GM12892 (cell line): Measurements from ENCODE around the gene E2F3.

ENCODE experiments used
- POLR2A ChIP-seq: IDR thresholded peaks from 2 replicates; pipeline ENCODE4 v1.6.1; 2011; ENCODE audit warnings: low read depth, low read length, control low read depth
- POLR2AphosphoS5 ChIP-seq: IDR thresholded peaks from 2 replicates; pipeline ENCODE4 v1.6.1; 2011; ENCODE audit warnings: low read depth, low read length, control low read depth
- TAF1 ChIP-seq: IDR thresholded peaks from 2 replicates; pipeline ENCODE4 v1.6.1; 2011; ENCODE audit warnings: low read depth, mild to moderate bottlenecking, control low read depth, low read length, borderline replicate concordance

GRCh38 chr6:20370801-20371200 is 30.9 kb upstream of the E2F3 start:
- no peak for TF ChIP-seq POLR2A
- no peak for TF ChIP-seq POLR2AphosphoS5
- TF ChIP-seq TAF1 = no peak
